ENCODE data around the gene SKIC2.

The SKIC2 gene

GRCh38 chr6:31935021-31935420 lies 24.0 kb upstream of the SKIC2 start:
- H3K14ac ChIP-seq (ENCODE audit: low read length in 2 of 2): no peak overlapping the region
- no peak overlapping the region for H3K4me3 ChIP-seq (ENCODE audit: insufficient read depth in 1 of 2, low read depth in 1 of 2, low read length in 2 of 2)
- no CpG with 5 or more reads among the region's 3 CpGs for WGBS
- H4K91ac ChIP-seq (ENCODE audit: low read length): no peak overlapping the region
- no peak overlapping the region for H3K9ac ChIP-seq (ENCODE audit: low read length)
- peaks cover 0 to 19% of the 10 kb centered on the region in 2 experiments for H3K27me3 ChIP-seq (ENCODE audit: control insufficient read depth in 1 of 2, insufficient read depth in 1 of 2, low read length in 2 of 2)
- DNase-seq: no peak
- H2AK5ac ChIP-seq (ENCODE audit: low read length, severe bottlenecking): no peak overlapping the region
- no peak overlapping the region for H3K27ac ChIP-seq (ENCODE audit: low read length, poor library complexity, severe bottlenecking)
- no peak overlapping the region for H2AFZ ChIP-seq (ENCODE audit: low read depth, low read length)
- H2BK15ac ChIP-seq (ENCODE audit: low read depth, poor library complexity, severe bottlenecking): no peak overlapping the region
- no peak overlapping the region for H3K4ac ChIP-seq (ENCODE audit: low read depth in 1 of 2, low read length in 2 of 2)
- peaks cover under 1% of the 10 kb centered on the region for H3K4me1 ChIP-seq (ENCODE audit: control insufficient read depth, insufficient read depth, low read depth, low read length)
- H2BK120ac ChIP-seq (ENCODE audit: low read depth, low read length): no peak overlapping the region
- H3K9me3 ChIP-seq (ENCODE audit: control insufficient read depth, low read length): no peaks in the 10 kb centered on the region
- no peak overlapping the region for H3K23ac ChIP-seq (ENCODE audit: low read length in 2 of 2)
- no peak overlapping the region for H2BK12ac ChIP-seq (ENCODE audit: low read length in 2 of 2)
- H3K18ac ChIP-seq (ENCODE audit: low read depth in 1 of 2, low read length in 2 of 2): no peak overlapping the region
- H4K8ac ChIP-seq (ENCODE audit: low read length): no peak overlapping the region
- no peaks in the 10 kb centered on the region for H3K79me1 ChIP-seq (replicated peaks; ENCODE audit: low read length, poor library complexity, severe bottlenecking)
- peaks cover 0 to 7% of the 10 kb centered on the region in 2 experiments for H3K36me3 ChIP-seq (ENCODE audit: control insufficient read depth in 1 of 2, insufficient read depth in 2 of 2, low read depth in 1 of 2, low read length in 2 of 2)
- no peak overlapping the region for H2BK5ac ChIP-seq (ENCODE audit: low read depth, low read length, poor library complexity, severe bottlenecking)
- H3K4me2 ChIP-seq (ENCODE audit: low read length, poor library complexity, severe bottlenecking): no peak overlapping the region

GRCh38 chr6:31935823-31936222 lies 23.2 kb upstream of the SKIC2 start:
- no peaks in the 10 kb centered on the region for H3K79me1 ChIP-seq (replicated peaks; ENCODE audit: low read length, poor library complexity, severe bottlenecking)
- H3K4me3 ChIP-seq (ENCODE audit: insufficient read depth in 1 of 2, low read depth in 1 of 2, low read length in 2 of 2): no peak overlapping the region
- no peak overlapping the region for H3K9ac ChIP-seq (ENCODE audit: low read length)

GRCh38 chr6:31940256-31940664 lies 18.7 kb upstream of the SKIC2 start:
- peaks cover 6% of the 10 kb centered on the region for H3K4me1 ChIP-seq (ENCODE audit: control insufficient read depth, insufficient read depth, low read depth, low read length)
- no peak overlapping the region for H4K8ac ChIP-seq (ENCODE audit: low read length)
- no peak overlapping the region for H3K14ac ChIP-seq (ENCODE audit: low read length in 2 of 2)
- DNase-seq: peak; percentile 69
- no peak overlapping the region for H3K4me3 ChIP-seq (ENCODE audit: insufficient read depth in 1 of 2, low read depth in 1 of 2, low read length in 2 of 2)
- H3K79me1 ChIP-seq (replicated peaks; ENCODE audit: low read length, poor library complexity, severe bottlenecking): no peaks in the 10 kb centered on the region
- H2BK5ac ChIP-seq (ENCODE audit: low read depth, low read length, poor library complexity, severe bottlenecking): no peak overlapping the region
- no peak overlapping the region for H3K4ac ChIP-seq (ENCODE audit: low read depth in 1 of 2, low read length in 2 of 2)
- no peaks in the 10 kb centered on the region for H3K9me3 ChIP-seq (ENCODE audit: control insufficient read depth, low read length)
- no peak overlapping the region for H4K91ac ChIP-seq (ENCODE audit: low read length)
- no peak overlapping the region for H3K23ac ChIP-seq (ENCODE audit: low read length in 2 of 2)
- no peak overlapping the region for H3K9ac ChIP-seq (ENCODE audit: low read length)
- H3K27ac ChIP-seq (ENCODE audit: low read length, poor library complexity, severe bottlenecking): no peak overlapping the region
- no peak overlapping the region for H3K4me2 ChIP-seq (ENCODE audit: low read length, poor library complexity, severe bottlenecking)
- H3K18ac ChIP-seq (ENCODE audit: low read depth in 1 of 2, low read length in 2 of 2): no peak overlapping the region
- peaks cover 0 to 7% of the 10 kb centered on the region in 2 experiments for H3K36me3 ChIP-seq (ENCODE audit: control insufficient read depth in 1 of 2, insufficient read depth in 2 of 2, low read depth in 1 of 2, low read length in 2 of 2)
- H2AFZ ChIP-seq (ENCODE audit: low read depth, low read length): no peak overlapping the region
- no peak overlapping the region for H2BK120ac ChIP-seq (ENCODE audit: low read depth, low read length)
- H3K27me3 ChIP-seq (ENCODE audit: control insufficient read depth in 1 of 2, insufficient read depth in 1 of 2, low read length in 2 of 2): peaks cover 0 to 25% of the 10 kb centered on the region in 2 experiments
- H2BK15ac ChIP-seq (ENCODE audit: low read depth, poor library complexity, severe bottlenecking): no peak overlapping the region
- H2BK12ac ChIP-seq (ENCODE audit: low read length in 2 of 2): no peak overlapping the region
- 24% methylated on average over 6 of the region's 6 CpGs for WGBS
- H2AK5ac ChIP-seq (ENCODE audit: low read length, severe bottlenecking): no peak overlapping the region

More at GRCh38 chr6:31935823-31936222, 23.2 kb upstream of the SKIC2 start:
- H4K8ac ChIP-seq (ENCODE audit: low read length): no peak overlapping the region
- no peak for DNase-seq
- H3K23ac ChIP-seq (ENCODE audit: low read length in 2 of 2): no peak overlapping the region
- no peak overlapping the region for H4K91ac ChIP-seq (ENCODE audit: low read length)
- H3K4ac ChIP-seq (ENCODE audit: low read depth in 1 of 2, low read length in 2 of 2): no peak overlapping the region
- H3K27ac ChIP-seq (ENCODE audit: low read length, poor library complexity, severe bottlenecking): no peak overlapping the region
- 85% methylated on average over 9 of the region's 9 CpGs for WGBS
- no peak overlapping the region for H2BK120ac ChIP-seq (ENCODE audit: low read depth, low read length)
- H2BK15ac ChIP-seq (ENCODE audit: low read depth, poor library complexity, severe bottlenecking): no peak overlapping the region
- peaks cover 0 to 7% of the 10 kb centered on the region in 2 experiments for H3K36me3 ChIP-seq (ENCODE audit: control insufficient read depth in 1 of 2, insufficient read depth in 2 of 2, low read depth in 1 of 2, low read length in 2 of 2)
- H2BK5ac ChIP-seq (ENCODE audit: low read depth, low read length, poor library complexity, severe bottlenecking): no peak overlapping the region
- no peak overlapping the region for H3K18ac ChIP-seq (ENCODE audit: low read depth in 1 of 2, low read length in 2 of 2)
- no peak overlapping the region for H2AK5ac ChIP-seq (ENCODE audit: low read length, severe bottlenecking)
- no peaks in the 10 kb centered on the region for H3K9me3 ChIP-seq (ENCODE audit: control insufficient read depth, low read length)
- H2AFZ ChIP-seq (ENCODE audit: low read depth, low read length): no peak overlapping the region
- H3K14ac ChIP-seq (ENCODE audit: low read length in 2 of 2): no peak overlapping the region
- no peak overlapping the region for H2BK12ac ChIP-seq (ENCODE audit: low read length in 2 of 2)
- peaks cover 3% of the 10 kb centered on the region for H3K4me1 ChIP-seq (ENCODE audit: control insufficient read depth, insufficient read depth, low read depth, low read length)
- H3K27me3 ChIP-seq (ENCODE audit: control insufficient read depth in 1 of 2, insufficient read depth in 1 of 2, low read length in 2 of 2): peaks cover 0 to 19% of the 10 kb centered on the region in 2 experiments
- H3K4me2 ChIP-seq (ENCODE audit: low read length, poor library complexity, severe bottlenecking): no peak overlapping the region

- no peak overlapping the region for H4K91ac ChIP-seq (ENCODE audit: low read length)
- H3K4ac ChIP-seq (ENCODE audit: low read depth in 1 of 2, low read length in 2 of 2): no peak overlapping the region
- H2BK15ac ChIP-seq (ENCODE audit: low read depth, poor library complexity, severe bottlenecking): no peak overlapping the region
- H3K36me3 ChIP-seq (ENCODE audit: control insufficient read depth in 1 of 2, insufficient read depth in 2 of 2, low read depth in 1 of 2, low read length in 2 of 2): peaks cover 0 to 14% of the 10 kb centered on the region in 2 experiments
- no peak overlapping the region for H2AK5ac ChIP-seq (ENCODE audit: low read length, severe bottlenecking)
- H3K23ac ChIP-seq (ENCODE audit: low read length in 2 of 2): no peak overlapping the region
- no peak overlapping the region for H2AFZ ChIP-seq (ENCODE audit: low read depth, low read length)
- H2BK5ac ChIP-seq (ENCODE audit: low read depth, low read length, poor library complexity, severe bottlenecking): no peak overlapping the region
- no peak overlapping the region for H3K27ac ChIP-seq (ENCODE audit: low read length, poor library complexity, severe bottlenecking)
- no peak overlapping the region for H3K14ac ChIP-seq (ENCODE audit: low read length in 2 of 2)
- no peaks in the 10 kb centered on the region for H3K9me3 ChIP-seq (ENCODE audit: control insufficient read depth, low read length)
- 84% methylated on average over 3 of the region's 3 CpGs for WGBS
- no peaks in the 10 kb centered on the region for H3K79me1 ChIP-seq (replicated peaks; ENCODE audit: low read length, poor library complexity, severe bottlenecking)
- no peak overlapping the region for H3K4me3 ChIP-seq (ENCODE audit: insufficient read depth in 1 of 2, low read depth in 1 of 2, low read length in 2 of 2)
- H2BK12ac ChIP-seq (ENCODE audit: low read length in 2 of 2): no peak overlapping the region
- H2BK120ac ChIP-seq (ENCODE audit: low read depth, low read length): no peak overlapping the region
- peaks cover 14% of the 10 kb centered on the region for H3K4me1 ChIP-seq (ENCODE audit: control insufficient read depth, insufficient read depth, low read depth, low read length)
- no peak overlapping the region for H3K18ac ChIP-seq (ENCODE audit: low read depth in 1 of 2, low read length in 2 of 2)
- no peak overlapping the region for H3K9ac ChIP-seq (ENCODE audit: low read length)
- H3K27me3 ChIP-seq (ENCODE audit: control insufficient read depth in 1 of 2, insufficient read depth in 1 of 2, low read length in 2 of 2): peaks cover 0 to 25% of the 10 kb centered on the region in 2 experiments
- DNase-seq: no peak
- H3K4me2 ChIP-seq (ENCODE audit: low read length, poor library complexity, severe bottlenecking): no peak overlapping the region
- H4K8ac ChIP-seq (ENCODE audit: low read length): no peak overlapping the region
Measured at GRCh38 chr6:31943742-31944141, 15.2 kb upstream of the SKIC2 start.
